ENCODE results near the gene TRAPPC13. TPM values are rescaled to one million over a fixed set of nuclear protein-coding genes. Genes with fewer than 3 reads are reported as not detected.

The TRAPPC13 gene
- total and polyA plus RNA-seq, 2 of the 13 experiments (the other 11 are each of a cell fraction or from before 2014, with no cell fraction given): 8.4 to 19.6 TPM

DNA sequence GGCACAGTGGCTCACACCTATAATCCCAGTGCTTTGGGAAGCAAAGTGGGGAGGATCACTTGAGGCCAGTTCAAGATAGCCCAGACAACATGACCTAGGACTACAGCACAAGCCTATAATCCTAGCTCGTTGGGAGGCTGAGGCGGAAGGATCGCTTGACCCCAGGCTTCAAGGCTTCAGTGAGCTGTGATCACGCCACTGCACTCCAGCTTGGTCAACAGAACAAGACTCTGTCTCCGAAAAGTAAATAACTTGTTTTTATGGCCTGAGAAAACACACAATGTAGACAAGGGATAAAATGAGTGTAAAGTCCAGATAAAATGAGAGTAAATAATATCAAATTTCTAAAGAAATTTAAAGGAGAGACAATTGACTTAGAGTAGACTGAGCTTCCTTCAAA is 26.3 kb downstream of the TRAPPC13 start (continued):
- TF ChIP-seq ZNF639 (CRISPR knock-in tag; conservative IDR thresholded peaks at IDR 0.05) (no peak), ETV6 (CRISPR knock-in tag; conservative IDR thresholded peaks at IDR 0.05) (no peak), TCF12 (IDR thresholded peaks at IDR 0.05) (no peak), TCF12 (CRISPR knock-in tag; IDR thresholded peaks at IDR 0.05) (no peak), ZNF546 (CRISPR knock-in tag; conservative IDR thresholded peaks at IDR 0.05) (no peak), ZBTB43 (CRISPR knock-in tag; conservative IDR thresholded peaks at IDR 0.05) (no peak), NR3C1 (CRISPR knock-in tag; IDR thresholded peaks at IDR 0.05) (no peak), EZH2 (conservative IDR thresholded peaks at IDR 0.05; ENCODE audit: low read depth, low read length) (no peak), CERS6 (CRISPR knock-in tag; IDR thresholded peaks at IDR 0.05) (no peak), ZNF44 (CRISPR knock-in tag; IDR thresholded peaks at IDR 0.05) (no peak), ZNF761 (CRISPR knock-in tag; conservative IDR thresholded peaks at IDR 0.05) (no peak), POGK (CRISPR knock-in tag; conservative IDR thresholded peaks at IDR 0.05) (no peak), ARID5B (CRISPR knock-in tag; IDR thresholded peaks at IDR 0.05) (peak; percentile 83), MIXL1 (CRISPR knock-in tag; IDR thresholded peaks at IDR 0.05) (0 out of 2 replicates have a peak, but pooled peaks have one; percentile 17), ZNF792 (CRISPR knock-in tag; IDR thresholded peaks at IDR 0.05) (no peak), ZNF513 (CRISPR knock-in tag; conservative IDR thresholded peaks at IDR 0.05) (no peak)
- TF ChIP-seq, protein P1, sequence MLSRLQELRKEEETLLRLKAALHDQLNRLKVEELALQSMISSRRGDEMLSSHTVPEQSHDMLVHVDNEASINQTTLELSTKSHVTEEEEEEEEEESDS (CRISPR knock-in tag; IDR thresholded peaks at IDR 0.05; ENCODE audit: borderline replicate concordance): no peak
- TF ChIP-seq, protein P2, sequence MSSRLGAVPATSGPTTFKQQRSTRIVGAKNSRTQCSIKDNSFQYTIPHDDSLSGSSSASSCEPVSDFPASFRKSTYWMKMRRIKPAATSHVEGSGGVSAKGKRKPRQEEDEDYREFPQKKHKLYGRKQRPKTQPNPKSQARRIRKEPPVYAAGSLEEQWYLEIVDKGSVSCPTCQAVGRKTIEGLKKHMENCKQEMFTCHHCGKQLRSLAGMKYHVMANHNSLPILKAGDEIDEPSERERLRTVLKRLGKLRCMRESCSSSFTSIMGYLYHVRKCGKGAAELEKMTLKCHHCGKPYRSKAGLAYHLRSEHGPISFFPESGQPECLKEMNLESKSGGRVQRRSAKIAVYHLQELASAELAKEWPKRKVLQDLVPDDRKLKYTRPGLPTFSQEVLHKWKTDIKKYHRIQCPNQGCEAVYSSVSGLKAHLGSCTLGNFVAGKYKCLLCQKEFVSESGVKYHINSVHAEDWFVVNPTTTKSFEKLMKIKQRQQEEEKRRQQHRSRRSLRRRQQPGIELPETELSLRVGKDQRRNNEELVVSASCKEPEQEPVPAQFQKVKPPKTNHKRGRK (CRISPR knock-in tag; IDR thresholded peaks at IDR 0.05): no peak
